Measurements from ENCODE around the gene WNT7B.

Gene WNT7B

GRCh38 chr22:46010207-46010867 lies 33.4 kb upstream of the WNT7B start:
- no peak for DNase-seq (ENCODE audit: extremely low spot score)
- no peak for TF ChIP-seq TARDBP (IDR thresholded peaks at IDR 0.05)
- TF ChIP-seq PKNOX1 (IDR thresholded peaks at IDR 0.05), result no peak
- TF ChIP-seq SP1 (IDR thresholded peaks at IDR 0.05), result no peak
- TF ChIP-seq FOXA1 (IDR thresholded peaks at IDR 0.05), result no peak
- no peak for TF ChIP-seq ELF4 (IDR thresholded peaks at IDR 0.05)
- TF ChIP-seq SUZ12 (IDR thresholded peaks at IDR 0.05), result no peak
- no peak for TF ChIP-seq BHLHE40 (IDR thresholded peaks at IDR 0.05; ENCODE audit: borderline replicate concordance)
- TF ChIP-seq ZNF384 (IDR thresholded peaks at IDR 0.05), result no peak
- ChIA-PET POLR2A (interaction anchor here (5.8 kb wide), 1 partner anchor 26 kb away, joined by 69 read pairs; no protein-coding TSS in a partner anchor), CTCF (no interaction called here)

DNA sequence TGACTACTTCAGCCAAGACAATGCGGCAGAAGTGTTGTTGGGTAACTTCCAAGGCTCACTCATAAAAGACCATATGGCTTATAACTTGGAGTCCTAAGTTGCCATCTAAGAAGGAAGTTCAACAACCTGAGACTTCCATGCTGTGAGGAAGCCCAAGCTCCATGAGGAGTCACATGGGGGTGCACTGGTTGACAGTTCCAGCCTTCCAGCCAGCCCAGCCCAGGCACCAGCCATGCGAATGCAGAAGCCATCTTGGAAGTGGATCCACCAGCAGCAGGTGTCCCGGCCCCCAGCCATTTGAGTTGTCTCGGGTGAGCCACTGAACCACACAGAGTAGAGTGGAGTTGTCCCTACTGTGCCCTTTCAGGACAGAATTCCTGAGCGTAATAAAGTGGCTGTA lies 32.8 kb upstream of the WNT7B start:
- no peak for TF ChIP-seq ARNT (IDR thresholded peaks at IDR 0.05)
- TF ChIP-seq FOXK2 (IDR thresholded peaks at IDR 0.05), result no peak
- TF ChIP-seq SP1 (IDR thresholded peaks at IDR 0.05), result no peak
- no peak for TF ChIP-seq FOXM1 (IDR thresholded peaks at IDR 0.05; ENCODE audit: borderline replicate concordance)
- no peak for TF ChIP-seq CTBP1 (IDR thresholded peaks at IDR 0.05; ENCODE audit: borderline replicate concordance)
- no peak for TF ChIP-seq SUZ12 (IDR thresholded peaks at IDR 0.05)
- no peak for TF ChIP-seq L3MBTL2 (conservative IDR thresholded peaks at IDR 0.05)
- TF ChIP-seq NFRKB (IDR thresholded peaks at IDR 0.05), result no peak
- no peak for TF ChIP-seq BHLHE40 (IDR thresholded peaks at IDR 0.05; ENCODE audit: borderline replicate concordance)
- TF ChIP-seq ZNF384 (IDR thresholded peaks at IDR 0.05), result no peak
- TF ChIP-seq PKNOX1 (IDR thresholded peaks at IDR 0.05), result no peak
- no peak for TF ChIP-seq LEF1 (IDR thresholded peaks at IDR 0.05; ENCODE audit: borderline replicate concordance)
- no peak for TF ChIP-seq FOXA1 (IDR thresholded peaks at IDR 0.05)
- TF ChIP-seq TARDBP (IDR thresholded peaks at IDR 0.05), result no peak
- TF ChIP-seq HDGF (IDR thresholded peaks at IDR 0.05; ENCODE audit: borderline replicate concordance), result no peak
- no peak for TF ChIP-seq ELF4 (IDR thresholded peaks at IDR 0.05)
- ChIA-PET POLR2A (no interaction called here), CTCF (no interaction called here)
- DNase-seq (ENCODE audit: extremely low spot score), result no peak

DNA sequence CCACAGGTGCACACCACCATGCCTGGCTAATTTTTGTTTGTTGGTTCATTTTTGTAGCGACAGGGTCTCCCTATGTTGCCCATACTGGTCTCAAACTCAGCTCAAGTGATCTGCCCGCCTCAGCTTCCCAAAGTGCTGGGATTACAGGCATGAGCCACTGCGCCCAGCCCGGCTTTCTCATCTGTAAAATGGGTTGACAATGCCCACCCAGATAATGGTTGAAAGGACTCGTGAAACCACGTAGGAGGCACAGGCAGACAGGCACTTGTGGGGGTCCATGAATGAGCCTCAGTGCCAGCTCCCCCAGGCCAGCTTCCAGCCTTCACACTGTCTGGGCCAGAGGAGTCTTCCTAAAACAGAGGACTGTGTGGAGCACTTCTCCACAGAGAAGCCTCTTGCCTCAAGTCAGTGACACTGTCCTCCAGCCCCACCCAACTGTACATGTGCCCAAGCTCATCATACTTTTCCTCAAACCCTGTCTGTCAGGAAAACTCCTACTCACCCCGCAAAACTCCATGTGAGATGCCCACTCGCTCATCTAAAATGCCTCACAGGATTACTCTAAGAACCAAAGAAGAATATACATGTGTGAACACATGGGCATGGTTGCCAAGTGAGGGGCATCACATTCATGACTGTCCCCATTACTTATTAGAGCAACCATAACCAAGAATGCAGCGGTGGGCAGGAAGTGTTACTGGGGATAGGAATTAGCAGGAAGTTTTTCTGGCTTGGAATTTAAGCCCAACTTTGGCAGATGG lies 32.1 kb upstream of the WNT7B start:
- ChIA-PET POLR2A (interaction anchor here (3.6 kb wide), 1 partner anchor 27 kb away, joined by 38 read pairs; no protein-coding TSS in a partner anchor), CTCF (interaction anchor here (0.8 to 4.5 kb wide), 2 partner anchors 13 to 109 kb away, joined by 3 to 113 read pairs; no protein-coding TSS in a partner anchor)
- DNase-seq (ENCODE audit: extremely low spot score), result no peak
- no peak for TF ChIP-seq L3MBTL2 (conservative IDR thresholded peaks at IDR 0.05)
- no peak for TF ChIP-seq SP1 (IDR thresholded peaks at IDR 0.05)
- TF ChIP-seq FOXM1 (IDR thresholded peaks at IDR 0.05; ENCODE audit: borderline replicate concordance), result no peak
- TF ChIP-seq LEF1 (IDR thresholded peaks at IDR 0.05; ENCODE audit: borderline replicate concordance), result no peak
- no peak for TF ChIP-seq FOXK2 (IDR thresholded peaks at IDR 0.05)
- no peak for TF ChIP-seq FOXA1 (IDR thresholded peaks at IDR 0.05)
- TF ChIP-seq BHLHE40 (IDR thresholded peaks at IDR 0.05; ENCODE audit: borderline replicate concordance), result no peak
- TF ChIP-seq PKNOX1 (IDR thresholded peaks at IDR 0.05), result no peak
- no peak for TF ChIP-seq NFRKB (IDR thresholded peaks at IDR 0.05)
- no peak for TF ChIP-seq CTBP1 (IDR thresholded peaks at IDR 0.05; ENCODE audit: borderline replicate concordance)
- TF ChIP-seq ARNT (IDR thresholded peaks at IDR 0.05), result no peak
- no peak for TF ChIP-seq TARDBP (IDR thresholded peaks at IDR 0.05)
- no peak for TF ChIP-seq SUZ12 (IDR thresholded peaks at IDR 0.05)
- TF ChIP-seq ELF4 (IDR thresholded peaks at IDR 0.05), result no peak
- no peak for TF ChIP-seq HDGF (IDR thresholded peaks at IDR 0.05; ENCODE audit: borderline replicate concordance)
- TF ChIP-seq ZNF384 (IDR thresholded peaks at IDR 0.05), result no peak

- DNase-seq (ENCODE audit: extremely low spot score), result no peak
- POLR2A ChIA-PET, result interaction anchor here (2.6 to 3.6 kb wide), 2 partner anchors 28 to 108 kb away, joined by 18 to 38 read pairs; no protein-coding TSS in a partner anchor
- CTCF ChIA-PET, result interaction anchor here (0.8 to 4.5 kb wide), 2 partner anchors 12 to 110 kb away, joined by 3 to 113 read pairs; no protein-coding TSS in a partner anchor
- TF ChIP-seq SUZ12 (IDR thresholded peaks at IDR 0.05) (no peak), FOXM1 (IDR thresholded peaks at IDR 0.05; ENCODE audit: borderline replicate concordance) (no peak), SP1 (IDR thresholded peaks at IDR 0.05) (no peak), ELF4 (IDR thresholded peaks at IDR 0.05) (no peak), HDGF (IDR thresholded peaks at IDR 0.05; ENCODE audit: borderline replicate concordance) (no peak), LEF1 (IDR thresholded peaks at IDR 0.05; ENCODE audit: borderline replicate concordance) (no peak), FOXA1 (IDR thresholded peaks at IDR 0.05) (no peak), BHLHE40 (IDR thresholded peaks at IDR 0.05; ENCODE audit: borderline replicate concordance) (no peak), L3MBTL2 (conservative IDR thresholded peaks at IDR 0.05) (no peak), FOXK2 (IDR thresholded peaks at IDR 0.05) (no peak), NFRKB (IDR thresholded peaks at IDR 0.05) (no peak), ARNT (IDR thresholded peaks at IDR 0.05) (no peak), TARDBP (IDR thresholded peaks at IDR 0.05) (no peak), CTBP1 (IDR thresholded peaks at IDR 0.05; ENCODE audit: borderline replicate concordance) (no peak), PKNOX1 (IDR thresholded peaks at IDR 0.05) (no peak), ZNF384 (IDR thresholded peaks at IDR 0.05) (no peak)
These were observed 31.3 kb upstream of the WNT7B start for GRCh38 chr22:46008291-46008690.

All from HEK293T (cell line).